ENCODE data around the gene SLC8A3.

The SLC8A3 gene

GRCh38 chr14:70022771-70023445 is 165.8 kb downstream of the SLC8A3 start:
- no peak for FAIRE-seq

- no peak for FAIRE-seq
Measured at GRCh38 chr14:70021548-70022220, 167.1 kb downstream of the SLC8A3 start.

- FAIRE-seq = no peak
Measured at GRCh38 chr14:70020352-70021170, 168.2 kb downstream of the SLC8A3 start.

- no peak for FAIRE-seq
Measured at GRCh38 chr14:70019695-70020094, 169.1 kb downstream of the SLC8A3 start.

GRCh38 chr14:70018713-70019211 is 170.0 kb downstream of the SLC8A3 start:
- FAIRE-seq = no peak

- FAIRE-seq = no peak
Measured at GRCh38 chr14:70018230-70018629, 170.5 kb downstream of the SLC8A3 start.

GRCh38 chr14:70014406-70015095 is 174.2 kb downstream of the SLC8A3 start:
- no peak for FAIRE-seq

GRCh38 chr14:70013271-70013873 is 175.4 kb downstream of the SLC8A3 start:
- no peak for FAIRE-seq

GRCh38 chr14:70011708-70012107 is 177.0 kb downstream of the SLC8A3 start:
- FAIRE-seq = no peak

GRCh38 chr14:70011098-70011497 is 177.7 kb downstream of the SLC8A3 start:
- FAIRE-seq = no peak

GRCh38 chr14:70009961-70010360 is 178.8 kb downstream of the SLC8A3 start:
- no peak for FAIRE-seq

- FAIRE-seq = no peak
Measured at GRCh38 chr14:70008284-70009262, 180.2 kb downstream of the SLC8A3 start.

- no peak for FAIRE-seq
Measured at GRCh38 chr14:70006699-70007098, 182.1 kb downstream of the SLC8A3 start.

- no peak for FAIRE-seq
Measured at GRCh38 chr14:70005281-70005805, 183.4 kb downstream of the SLC8A3 start.

- FAIRE-seq = no peak
Measured at GRCh38 chr14:70004791-70005190, 184.0 kb downstream of the SLC8A3 start.

GRCh38 chr14:70002589-70003346 is 186.0 kb downstream of the SLC8A3 start:
- no peak for FAIRE-seq

- no peak for FAIRE-seq
Measured at GRCh38 chr14:70000601-70001000, 188.2 kb downstream of the SLC8A3 start.

GRCh38 chr14:69999261-69999674 is 189.5 kb downstream of the SLC8A3 start:
- FAIRE-seq = no peak

GRCh38 chr14:69997849-69998248 is 190.9 kb downstream of the SLC8A3 start:
- no peak for FAIRE-seq

- no peak for FAIRE-seq
Measured at GRCh38 chr14:69996216-69996615, 192.5 kb downstream of the SLC8A3 start.
